Gastrocnemius medialis (tissue), 4 donors: ENCODE results near the gene NARF. TPM values are rescaled to one million over a fixed set of nuclear protein-coding genes. Genes with fewer than 3 reads are reported as not detected.
A peak's percentile ranks its signal among the peaks of the same experiment; 100 is the strongest.

Experiments used
- ATAC-seq, 2 donors: fragments of 150-250 bp; one replicate each; pipeline ENCODE4 v1.9.1; 2016
- DNase-seq, 2 donors: peaks; one replicate each; pipeline ENCODE4 v3.0.0-alpha.2; 2019
- H3K27ac ChIP-seq, 4 donors: fragments of 200-600 bp; sonication (generic); 1 replicate in 1 of 4; 2 replicates in 3 of 4; pipeline ENCODE4 v1.5.1; 2016 to 2018; ENCODE audit warnings: mild to moderate bottlenecking in 2 of 4, moderate library complexity in 1 of 4
- H3K27me3 ChIP-seq, 3 donors: fragments of 200-600 bp; sonication (generic) in 2 of 3; 1 replicate in 1 of 3; 2 replicates in 2 of 3; pipeline versions ENCODE4 v1.5.1 to v1.6.0; 2016 to 2019; ENCODE audit warnings: mild to moderate bottlenecking in 1 of 3, moderate library complexity in 1 of 3
- H3K36me3 ChIP-seq, 2 donors: fragments of 200-600 bp; sonication (generic) in 1 of 2; one replicate each; pipeline ENCODE4 v1.5.1; 2017 to 2018
- H3K4me1 ChIP-seq, 2 donors: fragments of 200-600 bp; sonication (generic) in 1 of 2; one replicate each; pipeline ENCODE4 v1.5.1; 2016 to 2017; ENCODE audit warnings: mild to moderate bottlenecking in 2 of 2
- H3K4me3 ChIP-seq, 4 donors: fragments of 200-600 bp; sonication (generic) in 3 of 4; 1 replicate in 1 of 4; 2 replicates in 3 of 4; pipeline ENCODE4 v1.5.1; 2016 to 2019; ENCODE audit warnings: mild to moderate bottlenecking in 2 of 4
- H3K9me3 ChIP-seq, 3 donors: fragments of 200-600 bp; sonication (generic) in 2 of 3; 1 replicate in 1 of 3; 2 replicates in 2 of 3; pipeline ENCODE4 v1.5.1; 2016 to 2019
- CTCF ChIP-seq, 5 experiments: fragments of 450-650 bp in 3 of 5; fragments of 200-600 bp in 2 of 5; sonication (generic) in 2 of 5; IDR thresholded peaks in 4 of 5; conservative IDR thresholded peaks in 1 of 5; 1 replicate in 4 of 5; 2 replicates in 1 of 5; pipeline ENCODE4 v1.5.1; 2016 to 2019; ENCODE audit warnings: antibody characterized with exemption in 5 of 5, mild to moderate bottlenecking in 3 of 5, moderate library complexity in 3 of 5
- POLR2A ChIP-seq, 2 donors: fragments of 450-650 bp; IDR thresholded peaks; one replicate each; pipeline ENCODE4 v1.6.1; 2017; ENCODE audit warnings: antibody characterized with exemption in 2 of 2, mild to moderate bottlenecking in 2 of 2, moderate library complexity in 2 of 2
- in situ Hi-C, 4 donors: fragments of 200-750 bp; cut with MboI; loops; one replicate each; pipeline versions ENCODE4 v1.15.0 to v1.8.0; 2017; ENCODE audit warnings: low sequenced_read_pairs in 4 of 4
- intact Hi-C: fragments of 100-400 bp; cut with DNase I; formaldehyde crosslinking; loops from one replicate; pipeline ENCODE4 v1.15.1; 2023; ENCODE audit warnings: low total_unique reads
- total RNA-seq, 4 donors: library from RNA; depleted of rRNA; stranded (reverse); fragments of >200 nt; gene quantifications; one replicate each; pipeline versions ENCODE4 v1.1.0 to v1.2.3, GENCODE V29; 2016

NARF gene
- total RNA-seq, 4 donors from 2014 or later: 29.6 to 63.4 (median 49.0) TPM

GRCh38 chr17:82518826-82519810, 60.6 kb downstream of the NARF start, which contains the start of gene FOXK2:
Gene FOXK2 (plus strand): TSS chr17:82519732. CDS start chr17:82519889, 157 bp downstream.
- ATAC-seq: peak; percentile 94 to 95
- Histone ChIP-seq H3K36me3 (no peaks in the 10 kb centered on the region), H3K9me3 (no peaks in the 10 kb centered on the region), H3K4me1 (peaks cover 21 to 23% of the 10 kb centered on the region in 2 donors), H3K27me3 (no peaks in the 10 kb centered on the region), H3K27ac (peak within 1 kb of the TSS; percentile 85 to 97 (median 90)), H3K4me3 (peak within 1 kb of the TSS; percentile 63 to 84 (median 73))
- intact Hi-C loops: loop anchor here (1.0 to 2.0 kb wide), 3 partner anchors 22 to 61 kb away; partner anchors contain the start of gene NARF
- in situ Hi-C loops: no loop called here
- TF ChIP-seq CTCF (IDR thresholded peaks at IDR 0.05 in 4 of 5, conservative IDR thresholded peaks at IDR 0.05 in 1 of 5) (peak in 4 of 5 experiments; percentile 7 to 54 (median 26)), POLR2A (IDR thresholded peaks at IDR 0.05) (peak; percentile 93 to 95)
- peak; percentile 92 to 95 for DNase-seq

- ATAC-seq (peak in 1 of 2 donors; percentile 10), DNase-seq (no peak)
- intact Hi-C loops: loop anchor here (1.0 to 2.0 kb wide), 3 partner anchors 23 to 62 kb away; partner anchors contain the start of gene NARF
Measured at GRCh38 chr17:82519971-82520903, 61.7 kb downstream of the NARF start.

GRCh38 chr17:82524540-82524939, 66.0 kb downstream of the NARF start:
- Histone ChIP-seq H3K27ac (peak overlapping the region; percentile 80 to 92 (median 88)), H3K4me1 (peaks cover 74% of the 10 kb centered on the region in 2 donors), H3K36me3 (no peaks in the 10 kb centered on the region), H3K4me3 (no peak overlapping the region), H3K27me3 (no peaks in the 10 kb centered on the region), H3K9me3 (no peaks in the 10 kb centered on the region)
- intact Hi-C loops (no loop called here), in situ Hi-C loops (no loop called here)
- no peak for DNase-seq
- no peak for ATAC-seq
- TF ChIP-seq POLR2A (IDR thresholded peaks at IDR 0.05) (no peak), CTCF (IDR thresholded peaks at IDR 0.05 in 4 of 5, conservative IDR thresholded peaks at IDR 0.05 in 1 of 5) (no peak)

More at GRCh38 chr17:82519971-82520903, 61.7 kb downstream of the NARF start:
- in situ Hi-C loops: no loop called here
- Histone ChIP-seq H3K4me1 (peaks cover 31 to 34% of the 10 kb centered on the region in 2 donors), H3K36me3 (no peaks in the 10 kb centered on the region), H3K27me3 (no peaks in the 10 kb centered on the region), H3K4me3 (peak overlapping the region; percentile 63 to 84 (median 73)), H3K9me3 (no peaks in the 10 kb centered on the region), H3K27ac (peak overlapping the region; percentile 82 to 94 (median 90))
- no peak for TF ChIP-seq CTCF (IDR thresholded peaks at IDR 0.05 in 4 of 5, conservative IDR thresholded peaks at IDR 0.05 in 1 of 5)
- TF ChIP-seq POLR2A (IDR thresholded peaks at IDR 0.05): peak in 1 of 2 donors; percentile 1

- ATAC-seq (no peak), DNase-seq (no peak)
- H3K9me3 ChIP-seq: no peaks in the 10 kb centered on the region
- peak overlapping the region; percentile 80 to 92 (median 88) for H3K27ac ChIP-seq
- in situ Hi-C loops (no loop called here), intact Hi-C loops (no loop called here)
- peaks cover 84 to 85% of the 10 kb centered on the region in 2 donors for H3K4me1 ChIP-seq
- TF ChIP-seq POLR2A (IDR thresholded peaks at IDR 0.05) (no peak), CTCF (IDR thresholded peaks at IDR 0.05 in 4 of 5, conservative IDR thresholded peaks at IDR 0.05 in 1 of 5) (no peak)
- no peak overlapping the region for H3K4me3 ChIP-seq
- H3K27me3 ChIP-seq: no peaks in the 10 kb centered on the region
- H3K36me3 ChIP-seq: no peaks in the 10 kb centered on the region
Measured at GRCh38 chr17:82525712-82526111, 67.2 kb downstream of the NARF start.
